Tibial nerve (tissue), 4 donors: ENCODE data around the gene ITPRIPL2.

Experiments used
- CTCF ChIP-seq, 5 experiments: fragments of 200-600 bp in 3 of 5; fragments of 450-650 bp in 2 of 5; sonication (generic) in 3 of 5; IDR thresholded peaks; one replicate each; pipeline ENCODE4 v1.5.1; 2016 to 2019; ENCODE audit warnings: antibody characterized with exemption in 5 of 5, mild to moderate bottlenecking in 3 of 5, moderate library complexity in 2 of 5
- EP300 ChIP-seq, 2 donors: sonication (generic); formaldehyde crosslinking; IDR thresholded peaks; one replicate each; pipeline ENCODE4 v1.6.1; 2017; ENCODE audit warnings: antibody characterized with exemption in 2 of 2, mild to moderate bottlenecking in 1 of 2
- POLR2A ChIP-seq, 2 donors: fragments of 450-650 bp; IDR thresholded peaks; one replicate each; pipeline ENCODE4 v1.6.1; 2017; ENCODE audit warnings: antibody characterized with exemption in 2 of 2, mild to moderate bottlenecking in 2 of 2, moderate library complexity in 2 of 2

GRCh38 chr16:19142939-19143598 lies 29.3 kb downstream of the ITPRIPL2 start:
- TF ChIP-seq CTCF (IDR thresholded peaks at IDR 0.05), result no peak
- TF ChIP-seq POLR2A (IDR thresholded peaks at IDR 0.05), result no peak
- no peak for TF ChIP-seq EP300 (IDR thresholded peaks at IDR 0.05)
